22Rv1 (cell line): ENCODE data around the gene EIF4G1.
A peak's percentile ranks its signal among the peaks of the same experiment; 100 is the strongest.

ENCODE experiments used
- H3K27ac ChIP-seq: fragments of 450-650 bp; 2 replicates; pipeline ENCODE4 v1.5.1; 2017
- ZFX ChIP-seq: fragments of 450-650 bp; IDR thresholded peaks from 2 replicates; pipeline ENCODE4 v1.6.1; 2017; ENCODE audit warnings: antibody characterized with exemption, borderline replicate concordance
- TF ChIP-seq, protein P1 (sequence below): fragments of 450-650 bp; IDR thresholded peaks from 2 replicates; pipeline ENCODE4 v1.5.1; 2017; ENCODE audit warnings: mild to moderate bottlenecking

The EIF4G1 gene

DNA sequence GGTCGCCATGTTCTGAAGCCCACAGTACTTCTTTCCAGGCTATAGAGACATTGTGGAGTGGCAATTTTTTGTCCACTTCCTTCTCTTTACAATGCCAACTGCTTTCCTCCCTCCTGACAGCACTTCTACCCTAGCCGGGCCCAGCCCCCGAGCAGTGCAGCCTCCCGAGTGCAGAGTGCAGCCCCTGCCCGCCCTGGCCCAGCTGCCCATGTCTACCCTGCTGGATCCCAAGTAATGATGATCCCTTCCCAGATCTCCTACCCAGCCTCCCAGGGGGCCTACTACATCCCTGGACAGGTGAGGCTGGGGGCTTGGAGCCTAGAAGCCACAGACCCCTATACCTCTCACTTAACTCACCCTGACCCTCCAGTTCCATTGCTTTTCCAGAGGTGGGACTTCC lies 2.8 kb downstream of the EIF4G1 start:
- 0 out of 2 replicates have a peak overlapping the region, but pooled peaks have one; percentile 2 for H3K27ac ChIP-seq
- TF ChIP-seq ZFX = no peak
- TF ChIP-seq, protein P1, sequence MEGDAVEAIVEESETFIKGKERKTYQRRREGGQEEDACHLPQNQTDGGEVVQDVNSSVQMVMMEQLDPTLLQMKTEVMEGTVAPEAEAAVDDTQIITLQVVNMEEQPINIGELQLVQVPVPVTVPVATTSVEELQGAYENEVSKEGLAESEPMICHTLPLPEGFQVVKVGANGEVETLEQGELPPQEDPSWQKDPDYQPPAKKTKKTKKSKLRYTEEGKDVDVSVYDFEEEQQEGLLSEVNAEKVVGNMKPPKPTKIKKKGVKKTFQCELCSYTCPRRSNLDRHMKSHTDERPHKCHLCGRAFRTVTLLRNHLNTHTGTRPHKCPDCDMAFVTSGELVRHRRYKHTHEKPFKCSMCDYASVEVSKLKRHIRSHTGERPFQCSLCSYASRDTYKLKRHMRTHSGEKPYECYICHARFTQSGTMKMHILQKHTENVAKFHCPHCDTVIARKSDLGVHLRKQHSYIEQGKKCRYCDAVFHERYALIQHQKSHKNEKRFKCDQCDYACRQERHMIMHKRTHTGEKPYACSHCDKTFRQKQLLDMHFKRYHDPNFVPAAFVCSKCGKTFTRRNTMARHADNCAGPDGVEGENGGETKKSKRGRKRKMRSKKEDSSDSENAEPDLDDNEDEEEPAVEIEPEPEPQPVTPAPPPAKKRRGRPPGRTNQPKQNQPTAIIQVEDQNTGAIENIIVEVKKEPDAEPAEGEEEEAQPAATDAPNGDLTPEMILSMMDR = no peak

DNA sequence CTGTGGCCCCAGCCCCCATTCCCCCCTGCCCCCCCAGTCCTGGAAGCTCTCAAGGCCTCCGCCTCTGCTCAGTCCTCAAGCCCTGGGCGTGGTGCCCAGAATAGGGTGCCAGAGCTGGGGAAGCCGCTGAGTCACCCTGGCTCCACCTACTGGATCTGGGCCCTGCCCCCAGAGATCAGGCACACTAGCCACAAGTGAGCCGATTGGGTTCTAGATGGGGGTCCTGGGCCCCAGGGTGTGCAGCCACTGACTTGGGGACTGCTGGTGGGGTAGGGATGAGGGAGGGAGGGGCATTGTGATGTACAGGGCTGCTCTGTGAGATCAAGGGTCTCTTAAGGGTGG lies 5.7 kb downstream of the EIF4G1 start:
- no peak overlapping the region; the same call in 1 of the 2 replicates for H3K27ac ChIP-seq
- TF ChIP-seq, protein P1 = no peak
- TF ChIP-seq ZFX = no peak

DNA sequence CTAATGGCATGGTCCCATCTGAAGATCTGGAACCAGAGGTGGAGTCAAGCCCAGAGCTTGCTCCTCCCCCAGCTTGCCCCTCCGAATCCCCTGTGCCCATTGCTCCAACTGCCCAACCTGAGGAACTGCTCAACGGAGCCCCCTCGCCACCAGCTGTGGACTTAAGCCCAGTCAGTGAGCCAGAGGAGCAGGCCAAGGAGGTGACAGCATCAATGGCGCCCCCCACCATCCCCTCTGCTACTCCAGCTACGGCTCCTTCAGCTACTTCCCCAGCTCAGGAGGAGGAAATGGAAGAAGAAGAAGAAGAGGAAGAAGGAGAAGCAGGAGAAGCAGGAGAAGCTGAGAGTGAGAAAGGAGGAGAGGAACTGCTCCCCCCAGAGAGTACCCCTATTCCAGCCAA lies 7.3 kb downstream of the EIF4G1 start:
- TF ChIP-seq, protein P1 = no peak
- no peak for TF ChIP-seq ZFX
- no peak overlapping the region for H3K27ac ChIP-seq

DNA sequence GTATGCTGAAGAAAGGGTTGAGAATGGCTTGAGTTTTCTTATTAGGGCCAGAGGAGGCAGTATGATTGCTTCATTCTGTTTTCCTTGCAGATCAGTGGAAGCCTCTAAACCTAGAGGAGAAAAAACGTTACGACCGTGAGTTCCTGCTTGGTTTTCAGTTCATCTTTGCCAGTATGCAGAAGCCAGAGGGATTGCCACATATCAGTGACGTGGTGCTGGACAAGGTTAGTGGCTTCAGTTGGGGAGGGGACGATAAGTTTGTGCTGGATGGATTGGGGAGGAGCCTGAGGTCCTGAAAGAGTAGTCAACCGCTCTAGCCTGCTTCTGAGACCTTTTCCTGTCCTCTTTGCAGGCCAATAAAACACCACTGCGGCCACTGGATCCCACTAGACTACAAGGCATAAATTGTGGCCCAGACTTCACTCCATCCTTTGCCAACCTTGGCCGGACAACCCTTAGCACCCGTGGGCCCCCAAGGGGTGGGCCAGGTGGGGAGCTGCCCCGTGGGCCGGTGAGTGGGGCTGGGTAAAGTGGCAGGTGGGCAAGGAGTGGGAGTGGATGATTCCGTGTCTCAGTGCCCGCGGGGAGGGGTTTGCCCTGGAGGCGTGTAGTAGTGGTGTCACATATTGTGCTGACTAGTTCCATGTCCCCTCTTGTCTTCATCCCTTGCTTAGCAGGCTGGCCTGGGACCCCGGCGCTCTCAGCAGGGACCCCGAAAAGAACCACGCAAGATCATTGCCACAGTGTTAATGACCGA lies 8.5 kb downstream of the EIF4G1 start:
- TF ChIP-seq ZFX = no peak
- TF ChIP-seq, protein P1 = no peak
- H3K27ac ChIP-seq = no peak overlapping the region

DNA sequence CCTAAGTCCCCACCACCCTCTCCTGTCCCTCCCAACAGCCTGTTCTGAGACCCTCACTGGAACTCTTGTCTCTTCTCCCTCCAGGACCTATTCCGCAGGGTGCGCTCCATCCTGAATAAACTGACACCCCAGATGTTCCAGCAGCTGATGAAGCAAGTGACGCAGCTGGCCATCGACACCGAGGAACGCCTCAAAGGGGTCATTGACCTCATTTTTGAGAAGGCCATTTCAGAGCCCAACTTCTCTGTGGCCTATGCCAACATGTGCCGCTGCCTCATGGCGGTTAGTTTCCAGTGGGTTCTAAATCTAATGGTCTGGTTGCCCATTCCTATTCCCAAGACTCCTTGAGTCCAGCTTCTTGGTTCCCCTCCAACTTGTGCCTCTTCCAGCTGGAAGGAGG lies 9.3 kb downstream of the EIF4G1 start:
- no peak overlapping the region for H3K27ac ChIP-seq
- TF ChIP-seq, protein P1 = no peak
- no peak for TF ChIP-seq ZFX

DNA sequence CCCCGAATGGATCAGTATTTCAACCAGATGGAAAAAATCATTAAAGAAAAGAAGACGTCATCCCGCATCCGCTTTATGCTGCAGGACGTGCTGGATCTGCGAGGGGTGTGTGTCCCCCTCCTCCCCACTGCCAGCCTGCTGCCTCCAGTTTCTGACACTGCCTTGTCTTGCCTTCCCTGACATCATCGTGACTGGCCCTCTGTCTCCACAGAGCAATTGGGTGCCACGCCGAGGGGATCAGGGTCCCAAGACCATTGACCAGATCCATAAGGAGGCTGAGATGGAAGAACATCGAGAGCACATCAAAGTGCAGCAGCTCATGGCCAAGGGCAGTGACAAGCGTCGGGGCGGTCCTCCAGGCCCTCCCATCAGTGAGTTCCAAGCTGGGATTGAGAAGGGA lies 10.9 kb downstream of the EIF4G1 start:
- H3K27ac ChIP-seq = no peak overlapping the region
- TF ChIP-seq ZFX = no peak
- TF ChIP-seq, protein P1 = no peak

DNA sequence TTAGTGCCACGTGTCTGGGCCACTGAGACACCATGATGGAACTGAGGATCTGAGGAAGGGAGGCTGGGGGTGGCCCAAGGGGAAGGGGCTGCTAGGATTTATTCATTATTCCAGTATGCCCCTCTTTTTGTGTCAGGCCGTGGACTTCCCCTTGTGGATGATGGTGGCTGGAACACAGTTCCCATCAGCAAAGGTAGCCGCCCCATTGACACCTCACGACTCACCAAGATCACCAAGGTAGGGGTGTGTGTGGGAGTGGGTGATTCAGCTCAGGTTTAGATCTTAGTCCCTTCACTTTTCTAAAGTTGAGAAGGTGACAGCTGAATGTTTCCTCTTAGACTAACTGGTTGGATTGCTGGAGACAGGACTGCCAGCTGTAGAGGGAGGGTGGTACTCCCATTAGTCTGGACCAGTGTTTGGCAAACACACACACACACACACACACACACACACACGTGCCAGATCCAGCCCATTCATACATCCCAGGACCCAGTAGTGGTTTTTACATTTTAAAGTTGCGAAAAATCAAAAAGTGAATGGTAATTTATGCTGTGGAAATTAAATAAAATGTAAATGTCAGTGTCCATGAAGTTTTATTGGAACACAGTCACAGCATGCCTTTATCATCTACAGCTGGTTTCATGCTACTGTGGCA lies 11.4 kb downstream of the EIF4G1 start:
- TF ChIP-seq, protein P1 = no peak
- no peak for TF ChIP-seq ZFX
- H3K27ac ChIP-seq = no peak overlapping the region
